GM19240 (cell line): ENCODE results near the gene STAG1.

Source experiments
- DNase-seq: peaks from one replicate; pipeline ENCODE4 v3.0.0; 2011; ENCODE audit warnings: low spot score; ENCODE audit not compliant: insufficient read length

Gene STAG1

DNA sequence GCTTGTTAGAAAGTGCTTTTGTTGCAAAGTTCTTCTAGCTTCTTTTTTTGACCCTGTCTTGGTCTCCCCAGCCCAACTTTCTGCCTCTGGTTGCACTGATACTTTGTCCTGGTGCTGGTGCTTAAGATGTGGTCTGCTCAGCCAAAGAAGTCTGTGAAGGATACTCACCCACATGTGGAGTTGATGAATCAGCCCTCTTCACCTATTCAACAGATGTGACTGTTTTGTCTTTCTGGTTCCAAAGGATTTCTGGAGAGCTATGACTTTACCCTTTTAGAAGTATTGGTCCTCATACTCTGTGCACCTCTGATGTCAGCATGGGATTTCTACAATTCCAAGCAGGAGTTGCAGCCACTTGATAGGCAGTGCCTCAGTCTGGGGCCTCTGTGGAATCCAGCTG lies 418.0 kb downstream of the STAG1 start:
- no peak for DNase-seq

DNA sequence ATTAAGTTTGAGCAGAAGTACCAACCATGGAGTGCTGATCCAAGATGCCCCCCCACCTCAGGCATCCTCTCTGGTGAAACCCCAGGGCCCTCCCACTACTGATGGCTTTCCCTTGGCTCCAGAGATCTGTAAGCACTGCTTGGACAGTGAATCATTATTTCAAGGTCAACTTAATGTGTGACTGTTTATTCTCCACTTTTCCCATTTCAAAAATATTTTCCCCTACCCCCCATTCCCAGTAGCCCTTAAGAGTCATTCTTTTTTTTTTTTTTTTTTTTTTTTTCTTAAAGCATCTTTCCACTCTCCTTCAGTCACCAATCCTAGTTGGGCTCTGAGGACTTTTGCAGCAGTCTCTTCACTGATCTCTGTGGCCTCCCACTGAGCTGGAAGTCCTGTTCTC lies 419.4 kb downstream of the STAG1 start:
- no peak for DNase-seq

DNA sequence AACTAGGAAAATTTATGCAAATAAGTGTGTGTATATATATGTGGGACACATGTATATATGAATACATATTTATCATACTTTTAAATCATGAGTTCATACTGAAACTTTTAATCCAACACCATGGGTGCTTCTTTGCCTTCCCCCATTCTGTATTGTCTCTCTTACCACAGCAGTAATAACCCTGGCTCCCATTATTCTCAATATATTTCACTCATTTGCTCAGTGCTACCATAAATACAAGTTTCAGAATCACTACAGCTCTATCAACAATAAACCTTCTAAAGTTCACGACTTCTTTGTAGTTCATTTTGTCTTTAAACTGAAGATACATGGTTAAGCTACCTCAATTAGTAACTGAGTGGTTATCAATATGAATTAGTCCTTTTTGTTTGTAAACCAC lies 419.9 kb downstream of the STAG1 start:
- DNase-seq, result no peak

DNA sequence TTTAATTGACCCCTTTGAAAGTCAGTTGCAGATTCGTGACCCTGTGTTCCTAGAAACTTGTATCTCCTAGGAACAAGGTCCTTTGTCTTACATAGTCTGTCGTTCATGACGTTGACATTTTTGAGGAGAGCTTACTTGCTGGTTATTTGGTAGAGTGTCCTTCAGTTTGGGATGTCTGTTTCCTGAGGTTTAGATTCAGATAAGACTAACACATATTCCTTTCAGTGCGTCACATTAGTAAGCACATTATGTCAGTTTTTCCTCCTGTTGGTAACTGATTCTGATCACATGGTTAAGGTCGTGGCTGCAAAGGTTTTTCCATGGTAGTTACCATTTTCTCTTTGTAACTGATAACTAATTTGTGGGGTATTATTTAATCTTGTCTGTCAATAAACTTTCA lies 421.3 kb downstream of the STAG1 start:
- DNase-seq, result no peak

DNA sequence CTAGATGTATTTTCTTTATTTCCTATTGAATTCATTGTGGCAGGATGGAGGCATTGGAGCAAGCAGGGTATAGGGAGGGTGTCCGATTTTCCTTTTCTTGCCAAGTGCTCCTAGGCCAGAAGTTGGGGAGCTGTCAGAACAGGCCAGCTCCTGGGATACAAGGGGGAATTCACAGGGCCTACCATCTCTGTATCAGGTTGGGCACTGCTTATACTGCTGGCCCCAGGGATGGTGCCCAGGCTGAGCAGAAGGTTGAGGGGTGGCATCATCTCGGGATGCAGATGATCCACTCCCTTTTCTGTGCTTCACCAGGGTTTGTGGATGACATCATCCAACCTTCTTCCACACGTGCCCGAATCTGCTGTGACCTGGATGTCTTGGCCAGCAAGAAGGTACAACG lies 422.6 kb downstream of the STAG1 start:
- DNase-seq, result no peak

DNA sequence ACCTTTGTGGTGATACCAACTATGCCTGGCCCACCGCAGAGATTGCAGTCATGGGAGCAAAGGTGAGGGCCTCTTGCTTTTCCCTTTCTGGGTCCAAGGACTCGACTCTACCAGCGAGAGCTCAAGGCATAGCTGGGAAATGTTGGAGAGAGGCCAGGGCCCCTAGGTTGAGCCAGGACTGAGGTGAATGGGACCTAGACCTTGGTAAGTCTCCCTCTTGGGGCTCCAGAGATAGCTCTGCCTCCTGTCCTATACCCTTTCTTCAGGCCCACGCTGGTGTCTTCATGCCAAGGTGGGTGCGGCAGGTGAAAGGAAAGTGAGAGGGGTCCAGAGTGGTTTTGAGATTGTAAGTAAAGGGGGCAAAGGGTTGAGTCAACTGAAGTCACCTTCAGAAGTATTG lies 424.5 kb downstream of the STAG1 start:
- no peak for DNase-seq

DNA sequence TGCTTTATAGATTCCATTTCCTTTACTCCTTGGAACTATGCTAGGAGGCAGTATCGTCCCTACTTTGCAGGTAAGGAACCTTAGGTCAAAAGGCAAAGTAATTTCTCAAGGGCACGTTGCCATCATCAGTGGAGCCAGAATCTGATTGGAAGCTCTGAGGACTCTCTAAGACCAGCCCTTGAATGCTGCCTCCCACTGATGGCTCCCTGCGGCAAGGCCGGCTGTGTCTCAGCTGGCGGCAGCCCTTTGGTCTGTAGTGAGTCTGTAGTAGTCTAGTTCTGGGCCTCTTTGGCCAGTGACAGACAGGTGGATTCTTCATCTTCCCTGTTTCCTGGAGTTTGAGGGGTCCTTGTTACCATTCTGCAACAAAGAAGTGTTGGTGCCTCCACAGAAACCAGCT lies 425.9 kb downstream of the STAG1 start:
- no peak for DNase-seq

DNA sequence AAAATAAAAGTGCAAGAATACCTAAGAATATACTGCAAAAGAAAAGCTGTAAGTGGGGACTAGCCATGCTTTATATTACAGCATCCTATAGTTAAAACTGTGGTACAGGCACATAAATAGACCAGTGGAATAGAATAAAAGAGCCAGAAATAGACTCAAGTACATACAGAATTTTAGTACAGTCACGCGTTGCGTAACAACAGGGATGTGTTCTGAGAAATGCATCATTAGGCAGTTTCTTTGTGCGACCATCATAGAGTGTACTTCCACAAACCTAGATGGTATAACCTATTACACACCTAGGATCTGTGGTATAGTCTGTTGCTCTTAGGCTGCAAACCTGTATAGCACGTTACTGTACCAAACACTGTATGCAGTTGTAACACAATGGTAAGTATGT lies 440.2 kb downstream of the STAG1 start:
- no peak for DNase-seq

DNA sequence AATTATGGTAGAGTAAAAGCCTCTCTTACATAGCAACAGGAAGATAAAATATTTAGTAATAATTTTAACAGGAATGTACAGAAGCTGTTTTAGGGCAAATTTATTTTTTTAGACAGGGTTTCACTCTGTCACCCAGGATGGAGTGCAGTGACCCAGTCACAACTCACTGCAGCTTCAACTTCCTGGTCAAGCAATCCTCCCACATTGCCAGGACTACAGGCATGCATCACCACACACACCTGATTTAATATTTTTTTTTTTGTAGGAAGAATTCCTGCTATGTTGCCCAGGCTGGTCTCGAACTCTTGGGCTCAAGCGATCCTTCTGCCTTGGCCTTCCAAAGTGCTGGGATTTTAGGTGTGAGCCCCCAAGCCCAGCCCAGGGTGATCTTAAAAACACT lies 440.9 kb downstream of the STAG1 start:
- no peak for DNase-seq

DNA sequence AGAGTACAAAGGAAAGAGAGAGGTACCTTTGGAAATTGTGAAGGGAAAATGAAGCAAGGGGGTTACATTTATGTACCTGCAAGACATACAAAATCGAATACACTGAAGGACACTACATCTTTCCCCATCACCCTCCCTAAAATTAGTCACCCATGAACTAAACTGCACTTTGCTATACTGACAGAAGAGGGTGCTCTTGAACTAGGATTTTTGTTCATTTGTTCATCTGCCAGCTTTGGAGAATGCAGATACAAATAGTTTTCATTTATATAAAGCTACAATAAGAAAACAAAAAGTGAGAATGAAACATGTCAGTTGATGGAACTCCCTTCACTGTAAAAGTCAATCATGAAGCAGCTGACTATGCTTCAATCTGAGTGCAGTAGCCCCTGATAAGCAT lies 446.3 kb downstream of the STAG1 start:
- DNase-seq, result peak; percentile 12

DNA sequence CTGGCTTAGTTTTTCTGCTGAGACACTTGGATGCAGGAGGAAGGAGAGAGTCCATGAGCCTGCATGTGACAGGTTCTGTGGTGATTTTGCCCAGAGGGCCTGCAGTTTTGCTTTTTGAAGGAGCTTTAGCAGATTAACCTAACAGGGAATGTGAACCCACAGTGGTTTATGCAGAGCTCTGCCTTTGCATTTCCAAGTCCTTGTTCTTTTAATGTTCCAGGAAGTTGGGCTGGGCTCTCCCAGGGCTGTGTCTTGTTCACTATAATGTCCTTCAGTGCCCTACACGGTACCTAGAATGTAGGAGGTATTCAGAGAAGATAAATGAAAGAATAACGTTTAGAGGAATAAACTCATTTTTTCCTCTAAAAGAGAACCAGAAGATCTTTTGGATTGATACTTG lies 451.7 kb downstream of the STAG1 start:
- DNase-seq, result no peak

DNA sequence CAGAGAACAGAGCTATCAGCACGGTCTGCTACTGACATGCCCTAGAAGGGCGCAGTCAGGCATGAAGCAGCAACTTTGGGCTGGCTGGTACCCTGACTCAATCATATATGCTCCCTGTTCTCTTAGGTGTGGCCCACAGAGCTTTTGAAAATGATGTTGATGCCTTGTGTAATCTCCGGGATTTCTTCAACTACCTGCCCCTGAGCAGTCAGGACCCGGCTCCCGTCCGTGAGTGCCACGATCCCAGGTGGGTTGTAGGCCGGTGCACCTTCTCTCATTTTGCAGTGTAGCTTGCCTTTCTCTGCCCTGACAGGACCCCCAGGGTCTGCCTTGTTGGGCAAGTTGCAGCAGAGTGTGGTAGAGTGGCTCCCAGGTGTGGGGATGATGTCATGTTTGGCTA lies 454.4 kb downstream of the STAG1 start:
- no peak for DNase-seq

DNA sequence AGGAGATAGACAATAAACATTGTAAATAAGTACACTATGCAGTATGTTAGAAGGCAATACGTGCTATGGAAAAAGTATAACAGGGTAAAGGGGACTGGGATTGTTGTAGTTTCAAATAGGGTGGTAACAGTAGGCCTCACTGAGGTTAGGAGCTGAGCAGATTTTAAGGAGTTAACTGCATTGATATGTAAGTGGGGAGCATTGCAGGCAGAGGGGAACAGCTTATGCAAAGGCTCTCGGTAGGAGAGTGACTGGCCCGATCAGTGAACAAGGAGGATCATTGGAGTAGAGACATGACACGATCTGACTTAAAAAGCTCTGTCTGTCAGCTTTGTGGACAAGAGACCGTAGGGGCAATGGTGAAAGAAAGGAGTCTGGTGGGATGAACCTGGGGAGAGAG lies 455.2 kb downstream of the STAG1 start:
- no peak for DNase-seq

DNA sequence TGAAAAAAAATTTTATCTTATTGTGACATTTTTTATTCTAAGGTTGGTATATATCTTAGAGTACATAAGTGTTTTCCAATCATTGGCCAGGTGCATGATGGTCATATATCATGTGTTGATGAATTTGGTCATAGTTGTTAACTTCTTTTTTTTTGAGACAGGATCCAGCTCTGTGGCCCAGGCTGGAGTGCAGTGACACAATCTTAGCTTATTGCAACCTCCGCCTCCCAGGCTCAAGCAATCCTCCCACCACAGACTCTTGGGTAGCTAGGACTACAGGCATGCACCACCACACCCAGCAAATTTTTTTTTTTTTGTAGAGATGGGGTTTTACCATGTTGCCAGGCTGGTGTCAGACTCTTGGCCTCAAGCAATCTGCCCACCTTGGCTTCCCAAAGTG lies 458.0 kb downstream of the STAG1 start:
- DNase-seq, result no peak

DNA sequence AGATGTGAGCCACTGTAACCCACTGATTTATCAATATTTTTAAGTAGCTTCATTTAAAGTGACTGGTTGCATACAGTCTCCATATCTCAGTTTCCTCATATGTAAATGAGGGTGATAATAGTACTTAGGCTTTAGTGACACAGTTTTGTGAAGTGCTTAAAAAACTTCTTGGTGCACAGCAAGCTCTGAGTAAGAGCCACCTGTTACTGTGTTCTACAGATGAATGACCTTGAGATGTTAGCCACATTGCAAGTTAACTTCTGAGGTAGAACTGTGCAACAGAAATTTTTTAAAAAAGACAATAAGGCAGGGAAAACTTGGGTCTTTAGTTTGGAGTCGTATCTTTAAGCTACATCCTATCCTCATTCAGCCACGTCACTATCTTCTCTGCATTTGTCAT lies 458.9 kb downstream of the STAG1 start:
- no peak for DNase-seq

DNA sequence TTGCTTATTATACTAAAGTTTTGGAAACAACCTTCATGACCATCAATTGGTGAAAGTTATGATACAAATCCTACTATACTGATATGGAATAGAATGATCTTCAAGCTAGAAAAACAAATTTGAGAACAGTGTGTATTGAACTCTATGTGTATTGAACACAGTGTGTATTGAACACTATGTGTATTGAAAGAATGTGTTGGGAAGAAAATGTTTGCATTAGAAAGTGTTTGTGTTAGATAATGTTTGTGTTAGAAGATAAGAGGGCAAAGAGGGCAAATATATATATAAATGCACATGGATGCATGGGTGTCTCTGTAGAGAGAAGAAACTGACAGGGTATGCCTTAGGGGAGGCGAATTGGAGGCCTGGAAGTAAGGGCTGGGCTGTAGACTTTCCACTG lies 459.7 kb downstream of the STAG1 start:
- no peak for DNase-seq

DNA sequence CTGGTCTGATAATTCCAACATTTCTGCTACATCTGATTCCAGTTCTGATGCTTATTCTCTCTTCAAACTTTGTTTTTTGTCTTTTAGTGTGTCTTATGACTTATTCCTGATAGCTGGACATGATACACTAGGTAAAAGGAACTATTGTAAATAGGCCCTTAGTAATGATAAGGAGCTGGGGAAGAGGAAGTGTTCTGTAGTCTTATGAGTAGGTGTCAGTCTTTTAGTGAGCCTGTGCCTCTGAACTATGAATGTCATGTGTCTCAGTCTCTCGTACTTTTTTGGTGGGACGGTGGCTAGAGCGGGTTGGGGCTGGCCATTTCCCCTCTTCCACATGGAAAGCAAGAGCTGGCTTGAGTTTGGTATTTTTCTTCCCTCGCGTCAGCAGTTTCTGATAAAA lies 460.9 kb downstream of the STAG1 start:
- DNase-seq, result no peak
